GM12874 (cell line): ENCODE results near the gene CTBP1.

Experiments used
- TF ChIP-seq, protein P1 (sequence below): IDR thresholded peaks from 2 replicates; pipeline ENCODE4 v1.5.1; 2011; ENCODE audit warnings: low read depth, mild to moderate bottlenecking, control low read depth, low read length, moderate library complexity; ENCODE audit not compliant: insufficient read depth

The CTBP1 gene

DNA sequence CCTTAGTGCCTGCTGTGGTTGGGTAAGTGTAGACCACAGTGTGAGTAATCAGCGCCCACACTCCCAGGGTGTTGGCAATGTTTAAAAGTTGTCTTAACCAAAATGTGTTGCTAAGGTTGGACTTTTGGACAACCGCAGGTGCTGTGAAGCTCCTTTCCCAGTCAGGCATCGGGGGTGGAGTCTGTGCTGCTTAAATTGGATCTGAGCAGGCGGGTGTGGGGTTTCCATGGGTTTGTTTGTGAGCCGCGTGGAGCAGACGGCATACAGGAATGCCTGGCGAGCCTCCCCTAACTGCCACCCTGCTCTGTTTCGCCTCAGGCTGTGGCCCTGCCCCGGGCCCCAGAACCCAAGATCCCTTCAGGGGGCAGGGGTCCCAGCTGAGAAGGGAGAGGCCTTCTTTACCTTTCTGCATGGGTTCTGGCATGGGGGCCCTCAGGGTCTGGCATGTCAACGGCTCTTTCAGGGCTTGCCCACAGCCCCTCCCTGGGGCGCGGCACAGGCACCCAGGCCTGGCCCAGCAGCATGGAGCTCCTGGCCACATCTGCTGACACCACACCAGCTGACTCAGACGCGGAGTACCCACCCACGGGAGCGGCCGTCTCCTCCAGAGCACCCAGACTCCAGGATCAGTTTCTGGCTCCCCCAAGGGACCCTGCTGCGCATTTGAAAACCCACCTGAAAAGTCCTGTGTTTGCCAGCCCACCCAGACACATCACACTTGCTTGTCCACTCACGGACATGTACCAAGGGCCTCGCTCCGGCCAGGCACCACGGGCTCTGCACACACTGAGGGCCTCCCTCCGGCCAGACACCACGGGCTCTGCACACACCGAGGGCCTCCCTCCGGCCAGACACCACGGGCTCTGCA lies 71.4 kb downstream of the CTBP1 start:
- TF ChIP-seq, protein P1, sequence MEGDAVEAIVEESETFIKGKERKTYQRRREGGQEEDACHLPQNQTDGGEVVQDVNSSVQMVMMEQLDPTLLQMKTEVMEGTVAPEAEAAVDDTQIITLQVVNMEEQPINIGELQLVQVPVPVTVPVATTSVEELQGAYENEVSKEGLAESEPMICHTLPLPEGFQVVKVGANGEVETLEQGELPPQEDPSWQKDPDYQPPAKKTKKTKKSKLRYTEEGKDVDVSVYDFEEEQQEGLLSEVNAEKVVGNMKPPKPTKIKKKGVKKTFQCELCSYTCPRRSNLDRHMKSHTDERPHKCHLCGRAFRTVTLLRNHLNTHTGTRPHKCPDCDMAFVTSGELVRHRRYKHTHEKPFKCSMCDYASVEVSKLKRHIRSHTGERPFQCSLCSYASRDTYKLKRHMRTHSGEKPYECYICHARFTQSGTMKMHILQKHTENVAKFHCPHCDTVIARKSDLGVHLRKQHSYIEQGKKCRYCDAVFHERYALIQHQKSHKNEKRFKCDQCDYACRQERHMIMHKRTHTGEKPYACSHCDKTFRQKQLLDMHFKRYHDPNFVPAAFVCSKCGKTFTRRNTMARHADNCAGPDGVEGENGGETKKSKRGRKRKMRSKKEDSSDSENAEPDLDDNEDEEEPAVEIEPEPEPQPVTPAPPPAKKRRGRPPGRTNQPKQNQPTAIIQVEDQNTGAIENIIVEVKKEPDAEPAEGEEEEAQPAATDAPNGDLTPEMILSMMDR = no peak

DNA sequence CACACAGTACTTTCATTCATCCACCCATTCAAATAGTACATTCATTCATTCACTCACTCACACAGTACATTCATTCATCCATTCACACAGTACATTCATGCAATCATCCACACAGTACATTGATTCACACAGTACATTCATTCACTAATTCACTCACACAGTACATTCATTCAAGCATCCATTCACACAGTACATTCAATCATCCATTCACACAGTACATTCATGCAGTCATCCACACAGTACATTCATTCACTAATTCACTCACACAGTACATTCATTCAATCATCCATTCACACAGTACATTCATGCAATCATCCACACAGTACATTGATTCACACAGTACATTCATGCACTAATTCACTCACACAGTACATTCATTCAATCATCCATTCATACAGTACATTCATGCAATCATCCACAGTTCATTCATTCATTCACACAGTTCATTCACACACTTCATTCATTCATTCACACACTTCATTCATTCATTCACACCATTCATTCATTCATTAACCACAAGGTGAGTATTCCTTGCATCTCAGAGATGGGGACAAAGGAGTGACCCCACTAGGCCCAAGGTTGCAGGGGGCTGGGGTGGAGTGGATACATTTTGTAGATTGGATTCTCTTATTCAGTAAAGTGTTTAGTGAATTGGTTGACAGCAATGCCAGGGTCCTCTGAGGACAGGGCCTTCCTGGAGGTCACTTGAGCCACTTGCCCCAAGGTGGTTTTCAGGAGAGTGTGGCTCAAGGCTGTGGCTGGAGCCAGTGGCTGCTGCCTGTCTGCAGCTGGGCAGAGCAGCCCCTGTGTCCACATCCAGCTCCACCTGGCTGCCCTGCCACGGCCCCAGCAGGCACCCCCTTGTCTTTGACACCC lies 72.3 kb downstream of the CTBP1 start:
- TF ChIP-seq, protein P1 = no peak

DNA sequence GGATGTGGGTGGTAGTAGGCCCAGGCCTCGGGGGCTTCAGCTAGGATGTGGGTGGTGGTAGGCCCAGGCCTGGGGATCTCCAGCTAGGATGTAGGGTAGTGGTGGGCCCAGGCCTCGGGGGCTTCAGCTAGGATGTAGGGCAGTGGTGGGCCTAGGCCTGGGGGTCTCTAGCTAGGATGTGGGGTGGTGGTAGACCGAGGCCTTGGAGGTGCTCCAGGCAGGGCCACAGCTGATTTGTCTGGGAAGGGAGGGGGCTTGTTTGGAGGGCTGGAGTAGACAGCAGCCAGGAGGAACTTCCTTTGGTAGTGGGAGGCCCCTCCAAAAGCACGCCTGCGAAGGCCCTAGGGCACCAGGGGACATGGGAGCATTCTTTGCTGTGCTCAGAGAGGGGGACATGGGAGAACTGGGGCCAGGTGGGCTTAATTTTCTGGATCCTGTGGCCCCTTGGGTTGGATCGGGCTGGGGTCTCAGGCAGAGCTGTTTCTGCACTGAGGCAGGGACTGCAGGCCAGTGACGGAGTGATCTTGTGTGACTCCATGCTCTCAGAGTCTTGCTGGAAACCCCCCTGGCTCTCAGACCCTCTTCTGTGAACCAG lies 73.2 kb downstream of the CTBP1 start:
- TF ChIP-seq, protein P1 = no peak

DNA sequence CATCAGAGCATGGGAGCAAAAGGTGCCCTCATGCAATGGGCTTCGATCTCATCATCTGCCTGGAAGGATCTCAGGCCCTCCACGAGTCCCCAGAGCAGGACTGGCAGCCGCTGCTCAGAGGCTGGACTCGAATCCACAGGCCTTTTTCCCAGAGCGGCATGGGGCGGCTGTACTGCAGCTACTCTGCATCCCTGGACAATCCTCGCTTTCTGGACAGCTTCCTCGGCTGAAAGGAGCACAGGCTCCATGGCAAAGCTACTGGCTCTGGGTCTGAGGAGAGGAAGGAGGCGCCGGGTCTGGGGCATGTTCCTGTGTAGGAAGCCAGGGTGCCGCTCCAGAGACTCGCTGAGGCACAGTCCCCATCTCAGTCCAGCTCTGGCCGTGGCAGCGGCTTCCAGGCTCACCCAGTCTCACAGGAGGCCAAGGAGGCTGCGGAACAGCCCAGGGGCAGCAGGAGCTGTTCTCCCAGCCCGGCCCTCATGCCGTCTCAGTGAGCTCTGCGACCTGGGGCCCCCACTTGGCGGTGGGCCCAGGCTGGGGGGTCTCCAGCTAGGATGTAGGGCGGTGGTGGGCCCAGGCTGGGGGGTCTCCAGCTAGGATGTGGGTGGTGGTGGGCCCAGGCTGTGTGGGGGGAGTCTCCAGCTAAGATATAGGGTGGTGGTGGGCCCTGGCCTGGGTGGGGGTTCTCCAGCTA lies 73.8 kb downstream of the CTBP1 start:
- TF ChIP-seq, protein P1 = no peak

DNA sequence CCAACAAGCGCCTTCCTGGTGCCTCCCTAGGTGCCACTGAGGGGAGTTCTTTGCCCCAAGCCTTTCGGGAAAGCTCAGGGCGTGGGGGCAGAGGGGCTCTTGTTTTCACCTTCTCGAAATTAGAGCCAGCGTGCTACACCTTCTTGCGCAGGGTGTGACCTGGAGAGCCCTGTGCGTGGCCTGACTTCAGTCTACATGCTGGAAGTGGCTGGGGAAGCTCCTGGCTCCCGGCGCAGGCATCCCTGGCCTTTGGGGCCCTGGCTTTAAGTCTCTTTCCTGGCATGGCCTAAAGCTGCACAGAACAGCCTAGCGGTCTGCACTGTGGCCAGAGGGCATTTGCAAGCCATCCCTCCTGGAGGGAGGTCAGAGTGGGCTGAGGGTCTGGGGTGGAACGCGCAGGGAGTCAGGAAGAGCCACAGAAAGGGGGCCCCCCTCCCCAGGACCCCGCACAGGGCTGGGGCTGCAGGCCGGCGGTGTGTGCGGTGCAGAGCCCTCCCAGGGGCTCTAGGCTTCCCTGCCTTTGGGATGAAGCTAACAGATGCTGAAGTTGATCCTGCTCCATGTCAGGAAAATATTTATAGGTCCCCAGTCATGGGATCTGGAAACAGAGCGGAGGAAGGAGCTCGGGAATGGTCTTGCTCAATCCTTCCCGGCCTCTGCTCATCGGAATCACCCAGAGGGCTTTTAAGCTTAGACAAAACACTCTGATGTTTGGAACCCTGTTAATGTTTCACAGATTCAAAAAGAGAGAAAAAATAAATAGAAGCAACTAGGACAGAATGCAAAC lies 75.8 kb downstream of the CTBP1 start:
- TF ChIP-seq, protein P1 = no peak

DNA sequence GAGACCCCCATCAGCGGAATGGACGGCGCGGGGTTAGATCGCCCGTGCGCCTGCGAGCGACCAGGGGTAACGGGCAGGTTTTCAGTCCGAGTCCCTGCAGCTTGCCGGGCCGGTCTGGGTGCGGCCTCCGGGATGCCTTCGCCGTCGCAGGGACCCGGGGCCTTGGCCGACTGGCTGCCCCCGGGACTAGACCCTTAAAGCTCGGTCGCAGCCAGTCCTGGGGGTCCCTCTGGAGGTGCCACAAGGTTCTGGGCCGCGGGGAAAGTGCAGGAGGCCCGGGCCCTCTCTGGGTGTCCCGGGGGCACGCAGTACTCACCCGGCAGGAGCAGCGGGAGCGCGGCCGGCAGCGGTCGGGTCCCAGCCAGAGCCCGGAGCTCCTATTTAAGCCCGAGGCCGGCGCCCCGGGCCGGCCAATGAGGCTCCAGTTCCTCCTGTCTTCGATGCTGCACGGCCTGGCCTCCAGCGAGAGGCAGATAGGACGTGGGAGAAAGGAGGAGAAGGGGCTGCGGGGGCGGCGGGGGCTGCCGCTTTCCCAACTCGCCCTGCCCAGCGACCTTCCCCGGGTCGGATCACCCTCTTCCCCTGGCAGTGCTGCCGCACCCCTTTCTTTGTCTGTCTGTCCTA lies 76.6 kb downstream of the CTBP1 start, which contains the start of gene SPON2:
Gene SPON2, minus strand, starts transcription at position 356 of the 624 bp plus-strand sequence.
- TF ChIP-seq, protein P1 = no peak
